ENCODE measurements around the gene DACT1.

- TF ChIP-seq CTCF (IDR thresholded peaks at IDR 0.05) (no peak), ZFX (IDR thresholded peaks at IDR 0.05; ENCODE audit: borderline replicate concordance) (no peak)
Measured at GRCh38 chr14:58607131-58607951, 30.4 kb upstream of the DACT1 start.

Data from 22Rv1 (cell line).